HepG2 (cell line): ENCODE data around the gene ZXDC. TPM values are rescaled to one million over a fixed set of nuclear protein-coding genes. Genes with fewer than 3 reads are reported as not detected.

Source experiments
- BCL3 ChIP-seq: sonication (generic); formaldehyde crosslinking; IDR thresholded peaks from 2 replicates; pipeline ENCODE4 v1.5.1; 2020; ENCODE audit warnings: mild to moderate bottlenecking, missing genetic modification reagents, moderate library complexity
- BHLHE40 ChIP-seq: IDR thresholded peaks from 2 replicates; pipeline ENCODE4 v1.6.1; 2011; ENCODE audit warnings: low read length, improper control_type of control experiment
- CENPT ChIP-seq: sonication (generic); formaldehyde crosslinking; IDR thresholded peaks from 2 replicates; pipeline ENCODE4 v1.8.0; 2022; ENCODE audit warnings: low read depth, mild to moderate bottlenecking, moderate library complexity, missing genetic modification reagents
- FOXC1 ChIP-seq: sonication (generic); formaldehyde crosslinking; IDR thresholded peaks from 2 replicates; pipeline ENCODE4 v1.8.0; 2022; ENCODE audit warnings: mild to moderate bottlenecking, missing genetic modification reagents, borderline replicate concordance
- GLI4 ChIP-seq: sonication (generic); formaldehyde crosslinking; IDR thresholded peaks from 2 replicates; pipeline ENCODE4 v1.5.1; 2020; ENCODE audit warnings: missing genetic modification reagents, mild to moderate bottlenecking, moderate library complexity, borderline replicate concordance
- HMG20A ChIP-seq: IDR thresholded peaks from 2 replicates; pipeline ENCODE4 v1.6.1; 2016; ENCODE audit warnings: borderline replicate concordance
- HNRNPLL ChIP-seq: fragments of 200-400 bp; formaldehyde crosslinking; IDR thresholded peaks from 2 replicates; pipeline ENCODE4 v1.6.1; 2017; ENCODE audit warnings: mild to moderate bottlenecking, low read depth, low read length; ENCODE audit not compliant: poor library complexity, severe bottlenecking
- ISL2 ChIP-seq: sonication (generic); formaldehyde crosslinking; IDR thresholded peaks from 2 replicates; pipeline ENCODE4 v1.5.0; 2020; ENCODE audit warnings: missing genetic modification reagents
- JARID2 ChIP-seq: sonication (generic); formaldehyde crosslinking; IDR thresholded peaks from 2 replicates; pipeline ENCODE4 v1.8.1; 2023; ENCODE audit warnings: missing genetic modification reagents, inconsistent platforms; ENCODE audit not compliant: insufficient replicate concordance
- KLF6 ChIP-seq: IDR thresholded peaks from 2 replicates; pipeline ENCODE4 v1.8.0; 2016; ENCODE audit warnings: missing biosample characterization, missing genetic modification reagents
- MTA1 ChIP-seq: sonication (generic); formaldehyde crosslinking; IDR thresholded peaks from 2 replicates; pipeline ENCODE4 v1.4.0; 2020; ENCODE audit warnings: missing genetic modification reagents, mild to moderate bottlenecking, borderline replicate concordance
- MXD1 ChIP-seq: sonication (generic); formaldehyde crosslinking; IDR thresholded peaks from 2 replicates; pipeline ENCODE4 v1.4.0; 2020; ENCODE audit warnings: mild to moderate bottlenecking, missing genetic modification reagents
- NAIF1 ChIP-seq: sonication (generic); formaldehyde crosslinking; IDR thresholded peaks from 2 replicates; pipeline ENCODE4 v1.5.0; 2020; ENCODE audit warnings: mild to moderate bottlenecking, missing genetic modification reagents, borderline replicate concordance
- NFIB ChIP-seq: sonication (generic); formaldehyde crosslinking; IDR thresholded peaks from 2 replicates; pipeline ENCODE4 v1.9.0; 2021; ENCODE audit warnings: missing genetic modification reagents, mild to moderate bottlenecking, borderline replicate concordance
- NPAS2 ChIP-seq: sonication (generic); formaldehyde crosslinking; IDR thresholded peaks from 2 replicates; pipeline ENCODE4 v1.8.0; 2022; ENCODE audit warnings: mild to moderate bottlenecking, missing genetic modification reagents, borderline replicate concordance
- ONECUT2 ChIP-seq: sonication (generic); formaldehyde crosslinking; IDR thresholded peaks from 2 replicates; pipeline ENCODE4 v1.4.0; 2020; ENCODE audit warnings: missing genetic modification reagents
- REPIN1 ChIP-seq: sonication (generic); formaldehyde crosslinking; IDR thresholded peaks from 2 replicates; pipeline ENCODE4 v1.8.0; 2022; ENCODE audit warnings: missing genetic modification reagents, low read depth, mild to moderate bottlenecking, borderline replicate concordance
- SSRP1 ChIP-seq: IDR thresholded peaks from 2 replicates; pipeline ENCODE4 v1.6.1; 2016; ENCODE audit warnings: control low read depth
- ZC3H4 ChIP-seq: sonication (generic); formaldehyde crosslinking; IDR thresholded peaks from 2 replicates; pipeline ENCODE4 v1.4.0; 2020; ENCODE audit warnings: missing genetic modification reagents, borderline replicate concordance
- ZFY ChIP-seq: sonication (generic); formaldehyde crosslinking; IDR thresholded peaks from 2 replicates; pipeline ENCODE4 v1.4.0; 2020; ENCODE audit warnings: missing genetic modification reagents
- ZNF275 ChIP-seq: sonication (generic); formaldehyde crosslinking; IDR thresholded peaks from 2 replicates; pipeline ENCODE4 v1.8.0; 2022; ENCODE audit warnings: missing genetic modification reagents, mild to moderate bottlenecking, inconsistent platforms, borderline replicate concordance
- ZNF280D ChIP-seq: sonication (generic); formaldehyde crosslinking; IDR thresholded peaks from 2 replicates; pipeline ENCODE4 v1.5.1; 2020; ENCODE audit warnings: mild to moderate bottlenecking, missing genetic modification reagents
- ZNF557 ChIP-seq: sonication (generic); formaldehyde crosslinking; IDR thresholded peaks from 2 replicates; pipeline ENCODE4 v1.4.0; 2020; ENCODE audit warnings: missing genetic modification reagents
- ZNF704 ChIP-seq: sonication (generic); formaldehyde crosslinking; IDR thresholded peaks from 2 replicates; pipeline ENCODE4 v1.8.1; 2023; ENCODE audit warnings: mild to moderate bottlenecking, inconsistent platforms, moderate library complexity, missing genetic modification reagents, borderline replicate concordance
- ZNF720 ChIP-seq: sonication (generic); formaldehyde crosslinking; IDR thresholded peaks from 2 replicates; pipeline ENCODE4 v1.4.0; 2020; ENCODE audit warnings: missing genetic modification reagents
- polyA plus RNA-seq, 8 experiments: library from polyadenylated mRNA; depleted of rRNA in 3 of 8; stranded (reverse) in 7 of 8; unstranded in 1 of 8; fragments of >200 nt; fragmentation: Illumina TruSeq in 4 of 8; extraction: Trizol in 4 of 8; gene quantifications; 2 replicates each; pipeline versions ENCODE4 v1.2.1 to v1.2.3, GENCODE V29; 2011 to 2016; ENCODE audit warnings: low read depth in 4 of 8, missing spikeins in 1 of 8, mixed read lengths in 1 of 8; ENCODE audit not compliant: insufficient read depth in 1 of 8
- total RNA-seq, 5 experiments: library from RNA; depleted of rRNA; stranded (reverse); fragments of >200 nt; fragmentation: Illumina TruSeq; extraction: Trizol; gene quantifications; 2 replicates each; pipeline ENCODE4 v1.2.3, GENCODE V29; 2016; ENCODE audit warnings: low read depth in 1 of 5

The ZXDC gene
- total and polyA plus RNA-seq, 2 of the 13 experiments (the other 11 are each of a cell fraction or from before 2014, with no cell fraction given): 17.6 to 21.2 TPM

GRCh38 chr3:126522363-126522788 lies 46.7 kb upstream of the ZXDC start (continued):
- TF ChIP-seq FOXC1 (CRISPR knock-in tag) (0 out of 2 replicates have a peak, but pooled peaks have one; percentile 49), ZNF704 (no peak), ZNF720 (CRISPR knock-in tag) (no peak), NAIF1 (CRISPR knock-in tag) (no peak), BCL3 (CRISPR knock-in tag) (no peak), ZC3H4 (no peak), ZFY (no peak; the same call in 1 of the 2 replicates), MXD1 (CRISPR knock-in tag) (no peak), KLF6 (CRISPR knock-in tag) (no peak), REPIN1 (CRISPR knock-in tag) (no peak), ZNF275 (CRISPR knock-in tag) (no peak), ISL2 (CRISPR knock-in tag) (no peak), GLI4 (no peak), BHLHE40 (no peak), JARID2 (CRISPR knock-in tag) (no peak), ZNF280D (CRISPR knock-in tag) (no peak; the same call in 1 of the 2 replicates), NPAS2 (CRISPR knock-in tag) (no peak), MTA1 (CRISPR knock-in tag) (no peak), ZNF557 (CRISPR knock-in tag) (no peak), ONECUT2 (CRISPR knock-in tag) (no peak), HNRNPLL (no peak), NFIB (CRISPR knock-in tag) (no peak), SSRP1 (CRISPR knock-in tag) (0 out of 2 replicates have a peak, but pooled peaks have one; percentile 64), HMG20A (CRISPR knock-in tag) (no peak), CENPT (CRISPR knock-in tag) (no peak)
